K562 (cell line): ENCODE data around the gene PDLIM7. TPM values are rescaled to one million over a fixed set of nuclear protein-coding genes. Genes with fewer than 3 reads are reported as not detected.

ENCODE experiments used
- BACH1 ChIP-seq: fragments of 200-800 bp; sonication (Bioruptor generic); IDR thresholded peaks from 2 replicates; pipeline ENCODE4 v1.6.1; 2016; ENCODE audit warnings: missing genetic modification characterization, missing compliant biosample characterization
- BRD4 ChIP-seq: fragments of 200-600 bp; sonication (generic); IDR thresholded peaks from 2 replicates; pipeline ENCODE4 v1.6.1; 2017; ENCODE audit warnings: inconsistent platforms
- BRF2 ChIP-seq: IDR thresholded peaks from 3 replicates; pipeline ENCODE4 v1.6.1; 2011; ENCODE audit warnings: borderline replicate concordance, mild to moderate bottlenecking; ENCODE audit not compliant: insufficient read length, insufficient read depth
- CLOCK ChIP-seq: fragments of 250-450 bp; sonication (Bioruptor Pico); IDR thresholded peaks from 2 replicates; pipeline ENCODE4 v1.4.0; 2020; ENCODE audit warnings: mild to moderate bottlenecking, moderate library complexity, borderline replicate concordance
- FOXK1 ChIP-seq: sonication (generic); formaldehyde crosslinking; IDR thresholded peaks from 2 replicates; pipeline ENCODE4 v1.8.0; 2022; ENCODE audit warnings: missing genetic modification reagents, mild to moderate bottlenecking, borderline replicate concordance
- HSF4 ChIP-seq: fragments of 250-450 bp; sonication (Bioruptor Pico); IDR thresholded peaks from 2 replicates; pipeline ENCODE4 v2.1.2; 2022; ENCODE audit warnings: mild to moderate bottlenecking, moderate library complexity, borderline replicate concordance
- NR1H2 ChIP-seq: sonication (generic); formaldehyde crosslinking; IDR thresholded peaks from 2 replicates; pipeline ENCODE4 v1.4.0; 2020; ENCODE audit warnings: mild to moderate bottlenecking, missing genetic modification reagents
- PATZ1 ChIP-seq: fragments of 250-450 bp; sonication (Bioruptor Pico); IDR thresholded peaks from 2 replicates; pipeline ENCODE4 v1.5.0; 2020; ENCODE audit warnings: mild to moderate bottlenecking, borderline replicate concordance
- PHTF2 ChIP-seq: fragments of 250-450 bp; sonication (Bioruptor Pico); IDR thresholded peaks from 2 replicates; pipeline ENCODE4 v1.5.0; 2021; ENCODE audit warnings: mild to moderate bottlenecking
- SETDB1 ChIP-seq: IDR thresholded peaks from one replicate; pipeline ENCODE4 v1.6.1; 2012; ENCODE audit warnings: low read length, control low read depth, inconsistent platforms
- SMARCE1 ChIP-seq: fragments of 450-650 bp; IDR thresholded peaks from 2 replicates; pipeline ENCODE4 v1.7.1; 2016; ENCODE audit warnings: mild to moderate bottlenecking
- TAL1 ChIP-seq: fragments of 450-650 bp; IDR thresholded peaks from 2 replicates; pipeline ENCODE4 v1.6.1; 2016; ENCODE audit warnings: mild to moderate bottlenecking
- TCF7L2 ChIP-seq: fragments of 150-350 bp; IDR thresholded peaks from 2 replicates; pipeline ENCODE4 v1.6.1; 2016; ENCODE audit warnings: low read depth, mild to moderate bottlenecking, low read length, moderate library complexity
- THRB ChIP-seq: fragments of 450-650 bp; formaldehyde crosslinking; conservative IDR thresholded peaks from 2 replicates; pipeline ENCODE4 v1.4.0; 2022; ENCODE audit warnings: mild to moderate bottlenecking, missing genetic modification characterization
- polyA plus RNA-seq, 8 experiments: library from polyadenylated mRNA; depleted of rRNA in 4 of 8; stranded (reverse) in 5 of 8; unstranded in 3 of 8; fragments of >200 nt; fragmentation: Nextera tagmentation in 2 of 8; fragmentation: Illumina TruSeq in 1 of 8; extraction: Ambion mirVana in 2 of 8; extraction: Trizol in 1 of 8; gene quantifications; 2 replicates each; pipeline versions ENCODE4 v1.2.1 to v1.2.3, GENCODE V29; 2011 to 2014; ENCODE audit warnings: inconsistent platforms in 1 of 8, missing spikeins in 1 of 8
- total RNA-seq, 7 experiments: library from RNA; depleted of rRNA in 6 of 7; stranded (reverse); fragments of >200 nt in 6 of 7; fragmentation: Illumina TruSeq in 2 of 7; extraction: Trizol in 2 of 7; gene quantifications; 2 replicates each; pipeline versions ENCODE4 v1.2.1 to v1.2.3, GENCODE V29; 2011 to 2021; ENCODE audit warnings: low replicate concordance in 1 of 7

Gene PDLIM7
- total and polyA plus RNA-seq, 9 of the 15 experiments (the other 6 are each of a cell fraction or from before 2014, with no cell fraction given) = 2.1 to 124 (median 32.6) TPM

- TF ChIP-seq CLOCK (CRISPR knock-in tag) (no peak), TCF7L2 (no peak), FOXK1 (CRISPR knock-in tag) (0 out of 2 replicates have a peak, but pooled peaks have one; percentile 22), PATZ1 (CRISPR knock-in tag) (no peak), BRF2 (no peak), BRD4 (no peak), SMARCE1 (no peak; the same call in 1 of the 2 replicates), NR1H2 (CRISPR knock-in tag) (no peak), TAL1 (no peak), THRB (CRISPR knock-in tag) (no peak), BACH1 (tag) (no peak), PHTF2 (CRISPR knock-in tag) (no peak), HSF4 (CRISPR knock-in tag) (no peak), SETDB1 (no peak)
These were observed 41.5 kb downstream of the PDLIM7 start (continued) for GRCh38 chr5:177455661-177456590.
